OCI-LY7 (cell line): ENCODE results near the gene LDLRAD4.

Experiments
- CTCF ChIP-seq: fragments of 200-600 bp; sonication (generic); conservative IDR thresholded peaks from 2 replicates; pipeline ENCODE4 v1.5.1; 2014; ENCODE audit warnings: mild to moderate bottlenecking, antibody characterized with exemption, low read length, moderate library complexity, mixed read lengths
- EZH2phosphoT487 ChIP-seq: fragments of 200-600 bp; sonication (generic); IDR thresholded peaks from 2 replicates; pipeline ENCODE4 v1.6.1; 2018; ENCODE audit warnings: low read depth, borderline replicate concordance, mild to moderate bottlenecking, mixed run types, antibody characterized with exemption, low read length, moderate library complexity, mixed read lengths

DNA sequence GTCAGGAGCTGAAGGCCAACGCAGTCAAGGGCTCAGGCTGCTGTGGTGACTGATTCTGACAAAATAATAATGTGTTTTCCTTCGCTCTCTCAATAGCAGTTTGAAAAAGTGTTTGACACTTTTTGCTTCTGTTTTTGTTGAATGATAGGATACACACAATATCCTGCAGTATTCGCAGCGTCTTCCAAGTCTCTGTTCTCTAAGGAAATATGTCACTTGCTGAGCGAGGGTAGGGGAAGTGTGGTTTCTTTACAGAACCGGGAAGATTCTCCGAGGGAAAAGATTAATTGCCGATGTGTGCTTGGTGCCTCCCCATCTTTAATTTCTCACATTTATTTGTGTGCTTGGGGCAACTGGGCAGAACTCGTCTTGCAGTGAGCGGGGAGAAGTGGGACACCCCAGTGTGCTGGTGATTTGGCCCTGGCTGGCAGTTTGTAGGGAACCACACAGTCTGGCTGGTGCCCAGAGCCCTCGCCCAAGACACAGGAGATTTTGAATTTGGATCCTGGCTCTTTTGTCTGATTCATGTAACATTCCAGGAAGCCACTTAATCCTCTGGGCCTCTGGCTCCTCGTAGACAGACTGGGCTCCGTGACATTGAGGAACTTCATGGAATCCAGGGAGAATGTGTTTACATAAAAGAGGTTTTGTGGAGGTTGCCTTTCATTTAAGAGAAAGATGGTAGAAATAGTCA is 169.4 kb downstream of the LDLRAD4 start:
- TF ChIP-seq CTCF (no peak), EZH2phosphoT487 (no peak)
